DMS79 treated with DMSO at 0.1 percent for 48 hours (cell line): Measurements from ENCODE around the gene ASPSCR1.

ENCODE experiments used
- DNase-seq: peaks from one replicate; lab custom pipeline; 2025; lab: John Stamatoyannopoulos, UW

Gene ASPSCR1

GRCh38 chr17:82055965-82056728 is 78.7 kb downstream of the ASPSCR1 start:
- DNase-seq: no peak

GRCh38 chr17:82056729-82057621 is 79.5 kb downstream of the ASPSCR1 start:
- DNase-seq: no peak

- DNase-seq: no peak
Observed at GRCh38 chr17:82058230-82058854, 80.9 kb downstream of the ASPSCR1 start.

- no peak for DNase-seq
Observed at GRCh38 chr17:82058855-82059249, 81.4 kb downstream of the ASPSCR1 start.

DNA sequence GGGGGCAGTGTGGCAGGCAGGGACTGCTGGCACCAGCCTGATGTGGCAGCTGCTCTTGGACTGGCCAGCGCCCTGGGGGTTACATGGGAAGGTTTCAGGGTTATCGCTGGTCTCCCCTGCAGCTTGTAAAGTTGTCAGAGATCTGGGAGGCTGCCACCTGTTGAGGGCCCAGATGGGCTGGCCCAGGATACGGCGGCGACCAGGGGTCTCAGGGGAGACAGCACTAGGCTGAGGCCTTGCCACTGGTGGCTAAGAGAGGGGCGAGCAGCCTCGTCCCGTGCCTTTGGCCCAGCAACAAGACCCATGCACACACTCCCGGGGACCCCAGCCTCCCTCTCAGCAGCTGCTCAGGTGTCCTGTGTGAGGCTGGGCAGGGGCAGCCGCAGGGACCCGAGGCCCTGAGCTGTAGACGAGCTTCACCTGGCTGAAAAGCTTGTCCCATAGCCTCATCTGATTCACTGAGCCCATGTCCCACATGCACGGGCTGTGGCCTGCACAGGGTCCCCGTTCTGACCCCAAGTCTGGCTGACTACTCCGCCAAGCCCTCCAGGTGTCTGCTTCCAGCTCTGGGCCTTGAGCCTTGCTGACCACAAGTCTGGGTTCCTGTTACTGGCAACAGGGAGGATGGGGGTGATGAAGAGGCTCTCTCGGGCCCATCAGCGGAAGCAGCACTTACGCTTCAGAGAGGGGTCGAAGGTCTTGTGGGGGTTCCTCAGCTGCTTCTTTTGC is 82.0 kb downstream of the ASPSCR1 start:
- DNase-seq: no peak

DNA sequence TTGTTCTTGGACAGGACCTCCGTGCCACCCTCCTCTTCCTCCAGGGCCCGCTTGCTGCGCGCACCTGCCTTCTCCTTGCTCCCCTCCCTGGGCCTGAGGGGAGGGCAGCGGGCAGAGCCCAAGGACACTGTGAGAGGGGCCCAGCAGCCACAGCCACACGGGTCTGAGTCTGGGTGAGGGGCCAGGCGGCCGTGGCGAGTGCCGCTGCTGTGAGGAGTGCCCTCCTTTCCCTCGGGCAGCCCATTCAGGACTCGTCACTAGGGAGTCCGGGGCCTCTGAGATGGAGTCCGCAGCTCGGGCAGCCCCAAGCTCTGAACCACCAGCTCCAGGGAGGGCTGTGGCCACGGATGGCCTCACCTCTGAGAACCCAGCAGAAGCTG is 82.6 kb downstream of the ASPSCR1 start:
- no peak for DNase-seq

- no peak for DNase-seq
Observed at GRCh38 chr17:82060614-82061013, 83.2 kb downstream of the ASPSCR1 start.

- DNase-seq: no peak
Observed at GRCh38 chr17:82061047-82061925, 83.9 kb downstream of the ASPSCR1 start.

DNA sequence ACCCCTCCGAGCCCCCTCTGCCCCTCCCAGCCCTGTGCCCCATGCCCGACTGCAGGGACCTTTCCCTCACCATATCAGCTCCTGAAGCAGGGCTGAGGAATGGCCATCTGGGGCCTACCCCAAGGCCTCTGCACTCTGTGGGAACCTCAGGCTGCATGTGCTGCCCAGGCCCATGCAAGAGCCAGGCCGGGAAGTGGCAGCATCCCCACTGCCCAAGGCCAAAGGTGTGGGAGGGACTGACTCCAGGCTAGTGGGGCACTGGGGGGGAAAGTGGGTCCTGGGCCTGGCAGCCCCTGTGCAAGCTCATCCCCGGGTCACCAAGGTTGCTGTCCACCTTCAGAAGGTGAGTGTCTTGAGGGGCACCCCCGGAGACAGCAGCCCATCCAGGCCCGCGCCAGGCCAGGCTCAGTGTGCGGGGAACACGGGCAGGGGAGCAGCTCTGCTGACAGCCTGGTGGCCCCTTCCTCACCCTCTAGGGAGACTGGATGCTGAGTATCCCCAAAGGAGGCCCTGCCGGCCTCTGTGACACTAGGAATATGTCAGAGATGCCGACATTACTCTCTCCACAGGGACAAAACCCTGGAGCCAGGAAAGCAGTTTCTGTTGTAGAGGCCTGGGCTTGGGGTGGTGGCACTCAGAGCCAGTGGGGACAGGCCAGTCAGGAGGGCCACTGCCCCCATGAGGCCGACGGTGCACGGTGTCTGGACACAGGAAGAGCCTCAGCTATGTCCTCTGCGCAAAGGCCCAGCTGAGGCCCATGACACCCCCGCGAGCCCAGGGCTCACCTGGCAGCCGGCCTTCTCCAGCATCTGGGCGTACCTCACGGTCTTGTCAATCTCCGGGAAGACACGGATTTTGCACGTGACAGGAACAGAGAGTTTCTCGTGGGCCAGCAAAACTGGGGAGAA is 84.9 kb downstream of the ASPSCR1 start:
- no peak for DNase-seq

DNA sequence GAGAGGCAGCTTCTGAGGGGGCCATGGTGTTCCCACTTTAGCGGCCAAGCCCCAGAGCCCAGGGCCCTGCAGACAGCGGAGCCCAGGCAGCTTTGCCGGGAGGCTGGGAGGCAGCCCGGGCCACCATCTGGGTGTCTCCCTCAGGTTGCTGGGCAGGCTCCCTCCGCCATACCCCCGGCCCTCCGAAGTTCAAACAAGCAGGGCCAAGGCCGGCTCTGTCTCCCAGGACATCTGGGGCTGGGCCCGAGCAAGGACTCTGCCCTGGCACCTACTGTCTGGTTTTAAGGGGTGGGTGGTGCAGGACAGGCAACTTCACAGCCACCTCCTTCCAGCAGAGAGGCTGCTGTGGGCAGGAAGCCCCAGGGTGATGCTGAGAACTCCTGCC is 85.5 kb downstream of the ASPSCR1 start:
- DNase-seq: no peak

DNA sequence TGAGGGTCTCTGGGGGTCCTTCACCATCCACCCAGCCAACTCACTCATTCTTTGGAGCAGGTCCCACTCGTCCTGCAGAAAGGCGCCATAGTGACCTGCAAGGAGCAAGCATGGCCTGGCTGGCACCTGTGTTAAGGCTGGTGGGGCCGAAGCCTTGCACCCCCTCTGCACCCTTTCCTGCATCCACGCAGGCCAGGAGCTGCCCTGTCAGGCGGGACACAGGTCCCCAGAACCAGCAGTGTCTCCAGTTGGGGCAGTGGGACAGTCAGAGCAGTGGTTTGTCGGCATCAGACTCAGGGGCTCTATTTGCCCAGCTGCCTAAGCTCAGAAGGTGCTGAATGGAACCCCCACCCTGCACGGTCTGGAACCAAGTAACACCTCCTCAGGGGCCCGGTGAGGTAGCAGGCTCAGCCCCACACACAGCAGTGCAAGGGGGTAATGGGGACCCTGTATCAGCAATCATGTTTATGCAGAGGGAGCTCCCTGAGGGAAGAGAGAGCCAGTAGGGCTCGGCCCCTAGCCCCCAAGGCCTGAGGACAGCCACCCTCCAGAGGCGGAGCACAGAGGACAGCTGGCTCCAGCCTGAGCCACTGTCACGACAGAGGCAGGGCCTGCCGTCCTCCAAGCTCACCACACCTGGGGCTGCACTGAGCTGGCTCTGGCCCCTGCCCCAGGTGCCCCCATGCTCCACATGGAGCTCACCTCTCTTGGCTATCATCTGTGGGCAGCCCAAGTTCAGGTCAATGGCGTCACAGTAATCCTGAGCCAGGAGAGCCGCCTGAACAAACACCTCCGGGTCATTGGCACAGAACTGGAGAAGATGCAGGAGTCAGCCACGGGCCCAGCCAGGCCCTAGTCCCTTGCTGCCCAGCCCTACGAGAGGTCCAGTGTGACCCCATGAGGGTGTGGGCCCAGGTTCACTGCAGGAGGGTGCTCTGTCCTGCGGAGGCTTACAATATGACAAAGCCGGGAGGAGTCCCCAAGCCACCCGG is 86.3 kb downstream of the ASPSCR1 start:
- no peak for DNase-seq

GRCh38 chr17:82064433-82065192 is 87.2 kb downstream of the ASPSCR1 start:
- no peak for DNase-seq

DNA sequence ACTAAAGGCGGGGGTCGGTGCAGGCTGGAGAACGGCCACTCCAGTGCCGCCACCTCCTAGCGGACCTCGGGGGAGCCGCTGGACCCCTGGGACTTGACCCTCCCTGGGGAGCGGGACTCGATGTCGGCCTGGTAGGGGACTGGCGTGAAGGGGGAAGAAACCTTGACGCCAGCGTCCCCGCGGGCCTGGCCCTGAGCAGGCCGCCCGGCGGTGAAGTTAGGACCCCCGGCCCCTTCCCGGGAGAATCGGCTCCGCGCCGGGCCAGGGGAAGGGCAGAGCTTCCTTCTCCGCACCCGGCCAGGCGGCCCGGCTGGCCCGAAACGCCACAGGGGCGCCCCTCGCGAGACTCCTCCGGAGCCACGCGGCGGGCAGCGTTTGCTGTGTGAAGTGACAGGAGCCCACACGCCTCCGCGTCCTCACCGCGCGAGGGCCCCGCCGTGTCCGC is 87.8 kb downstream of the ASPSCR1 start:
- no peak for DNase-seq

- DNase-seq: no peak
Observed at GRCh38 chr17:82065638-82066303, 88.3 kb downstream of the ASPSCR1 start, which contains the start of gene DUS1L. DUS1L (minus strand) TSS chr17:82065804; CDS start chr17:82065059, 745 bp downstream.
